Non-pigmented ciliary epithelial cell (primary cell): ENCODE data around the gene ZSCAN21.

Experiments used
- DNase-seq: peaks from one replicate; pipeline ENCODE4 v3.0.0-alpha.2; 2010; ENCODE audit warnings: low read depth

The ZSCAN21 gene

DNA sequence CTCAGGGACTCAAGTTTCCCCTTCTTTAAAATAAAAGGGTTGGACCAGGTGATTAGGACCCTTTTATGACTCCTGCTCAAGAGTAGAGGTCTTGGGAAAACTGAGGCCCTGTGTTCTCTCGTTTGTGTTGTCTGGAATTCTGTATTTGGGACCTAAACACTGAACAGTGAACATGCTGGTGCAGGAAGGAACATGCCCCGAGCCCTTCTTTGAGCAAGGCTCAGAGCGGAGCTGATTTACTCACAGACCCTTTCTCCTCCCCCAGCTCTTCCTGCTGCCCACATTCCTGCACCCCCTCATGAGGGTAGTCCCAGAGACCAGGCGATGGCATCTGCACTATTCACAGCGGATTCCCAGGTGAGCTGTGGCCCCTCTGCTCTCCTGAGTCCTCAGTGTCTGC lies 20.0 kb upstream of the ZSCAN21 start:
- DNase-seq = no peak

DNA sequence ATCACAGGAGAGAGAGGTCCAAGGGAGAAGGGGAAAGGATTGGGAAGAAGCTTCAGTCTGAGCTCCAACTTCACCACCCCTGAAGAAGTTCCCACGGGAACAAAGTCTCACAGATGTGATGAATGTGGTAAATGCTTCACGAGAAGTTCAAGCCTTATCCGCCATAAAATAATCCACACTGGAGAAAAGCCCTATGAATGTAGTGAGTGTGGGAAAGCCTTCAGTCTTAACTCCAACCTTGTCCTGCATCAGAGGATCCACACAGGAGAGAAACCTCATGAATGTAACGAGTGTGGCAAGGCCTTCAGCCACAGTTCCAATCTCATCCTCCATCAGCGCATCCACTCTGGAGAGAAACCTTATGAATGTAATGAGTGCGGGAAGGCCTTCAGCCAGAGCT lies 16.0 kb upstream of the ZSCAN21 start:
- no peak for DNase-seq

DNA sequence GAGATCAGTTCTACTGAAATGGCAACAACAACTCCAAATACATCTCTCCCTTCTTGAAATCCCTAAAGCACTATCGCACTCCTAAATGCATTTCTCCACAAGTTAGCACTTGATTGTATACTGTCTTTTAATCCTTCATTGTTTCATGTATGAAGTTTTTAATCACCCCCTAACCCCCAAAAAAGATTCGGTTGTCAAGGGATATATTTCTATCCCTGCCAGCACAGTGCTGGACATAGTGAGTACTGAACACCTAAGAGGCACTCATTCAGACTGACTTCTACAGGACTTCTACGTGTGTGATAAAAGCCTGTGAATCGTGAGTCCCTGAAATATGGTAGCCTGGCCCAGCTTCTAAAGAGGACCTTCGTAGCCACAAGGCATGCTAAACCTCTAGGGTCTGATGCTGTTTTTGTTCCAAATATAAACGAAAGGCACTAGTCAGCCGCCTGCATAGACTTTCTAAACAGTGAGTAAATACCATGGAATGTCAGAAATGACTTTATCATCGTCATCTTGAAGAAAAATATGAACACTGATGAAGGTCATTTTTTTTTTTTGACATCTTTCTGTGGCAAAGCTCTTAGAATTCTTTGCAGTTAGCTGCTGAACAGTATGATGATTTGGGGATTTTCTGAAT lies 14.6 kb upstream of the ZSCAN21 start:
- peak; percentile 79 for DNase-seq

DNA sequence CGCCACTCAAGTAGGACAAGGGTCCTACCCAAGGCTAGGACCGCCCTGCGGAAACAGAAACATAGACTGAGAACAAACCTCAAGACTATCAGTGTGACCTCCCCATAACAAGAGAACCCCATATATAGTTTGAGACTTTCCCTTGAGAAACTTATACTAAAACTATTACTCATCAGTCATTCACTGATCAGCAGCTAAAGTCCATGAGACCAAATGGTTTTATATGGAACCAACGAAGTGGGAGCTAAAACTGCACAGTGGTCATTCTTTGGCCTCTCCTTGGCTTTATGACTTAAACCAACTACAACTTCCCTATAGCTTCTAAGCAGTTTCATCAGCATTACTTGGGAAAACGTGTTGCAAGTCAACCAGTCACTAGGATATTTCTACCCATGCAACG lies 13.7 kb upstream of the ZSCAN21 start:
- DNase-seq = no peak

DNA sequence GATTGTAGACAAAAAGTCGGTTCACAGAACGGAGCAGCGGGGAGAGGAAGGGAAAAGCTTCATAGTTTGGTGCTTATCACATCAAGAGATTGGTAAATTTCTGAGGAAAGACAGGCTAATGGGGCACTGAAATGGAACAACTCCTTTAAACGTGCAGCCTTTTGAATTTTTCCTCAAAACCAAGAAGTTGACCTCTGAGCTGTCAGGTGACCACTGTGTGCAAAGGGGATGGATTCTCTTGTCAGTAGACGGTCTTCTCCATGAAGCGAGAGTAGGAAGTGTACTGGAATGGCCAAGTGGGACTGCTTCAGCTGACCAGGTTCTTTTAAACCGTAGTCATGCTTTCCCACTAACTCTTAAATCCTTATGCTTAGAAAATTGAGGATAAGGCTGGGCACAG lies 11.2 kb upstream of the ZSCAN21 start:
- no peak for DNase-seq

DNA sequence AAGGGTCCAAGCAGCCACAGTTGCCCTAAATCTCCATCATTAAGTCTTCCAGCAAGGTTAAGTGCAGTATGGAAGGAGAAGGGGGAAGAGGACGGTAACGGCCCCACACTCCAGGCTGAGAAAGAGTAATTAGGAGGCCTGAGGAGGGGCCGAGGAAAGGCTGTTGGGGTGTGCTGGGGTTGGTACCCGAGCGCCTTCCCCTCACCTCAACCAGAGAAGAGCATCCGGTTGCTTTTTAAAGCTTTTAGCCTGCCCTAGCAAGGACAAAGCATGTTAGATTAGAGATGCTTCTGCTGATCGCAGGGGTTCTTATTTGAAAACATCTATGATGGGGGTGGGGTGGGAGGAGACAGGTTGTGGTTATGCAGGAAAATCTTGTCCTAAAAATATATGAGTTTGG lies 9.0 kb upstream of the ZSCAN21 start:
- DNase-seq = no peak

DNA sequence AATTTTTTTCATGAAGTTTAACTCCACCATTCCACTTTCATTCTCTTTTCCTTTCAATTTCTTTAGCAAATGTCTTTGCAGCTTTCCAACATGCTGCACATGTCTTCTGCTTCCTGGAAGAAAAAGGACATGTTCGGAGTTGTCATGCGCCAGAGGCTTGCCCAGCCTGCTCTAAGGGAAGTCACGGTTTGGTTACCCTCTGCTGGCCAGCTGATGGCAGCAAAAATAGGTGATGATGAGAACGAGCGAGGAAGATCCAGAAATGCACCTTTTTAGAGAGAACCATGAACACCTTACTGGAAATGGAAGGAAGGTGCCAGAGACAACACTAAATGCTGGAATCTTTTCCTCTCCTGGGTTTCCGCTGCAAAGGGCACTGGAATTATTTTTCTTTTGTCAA lies 4.9 kb upstream of the ZSCAN21 start:
- DNase-seq = no peak

DNA sequence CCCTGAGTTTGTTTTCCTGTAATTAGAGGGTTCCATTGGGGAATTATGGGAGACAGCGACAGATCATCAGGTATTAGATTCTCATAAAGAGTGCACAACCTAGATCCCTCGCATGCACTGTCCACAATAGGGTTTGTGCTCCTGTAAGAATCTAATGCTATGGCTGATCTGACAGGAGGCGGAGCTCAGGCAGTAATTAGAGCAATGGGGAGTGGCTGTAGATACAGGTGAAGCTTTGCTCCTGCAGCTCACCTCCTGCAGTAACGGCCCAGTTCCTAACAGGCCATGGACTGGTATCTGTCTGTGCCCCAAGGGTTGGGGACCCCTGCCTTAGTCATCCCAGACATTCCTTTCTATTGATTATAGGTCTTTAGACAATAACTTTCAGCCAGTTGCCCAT lies 894 bp upstream of the ZSCAN21 start:
- no peak for DNase-seq

DNA sequence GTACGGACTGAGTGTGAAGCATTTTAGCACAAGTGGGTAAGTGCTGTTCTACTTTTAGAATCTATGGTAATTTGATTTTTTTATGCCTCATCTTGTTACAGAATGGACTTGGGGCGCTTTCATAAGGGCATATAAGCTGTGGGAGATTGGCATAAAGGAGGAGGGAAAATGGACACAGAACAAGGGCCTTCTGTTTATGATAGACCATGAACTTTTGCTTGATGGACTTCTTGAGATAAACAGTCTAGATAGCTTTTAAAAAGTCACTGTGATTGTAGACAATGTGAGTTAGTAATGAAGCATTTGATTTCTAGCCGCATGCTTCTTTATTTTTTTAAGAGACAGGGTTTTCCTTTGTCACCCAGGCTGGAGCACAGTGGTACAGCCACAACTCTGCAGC lies 2.0 kb downstream of the ZSCAN21 start:
- DNase-seq = no peak

DNA sequence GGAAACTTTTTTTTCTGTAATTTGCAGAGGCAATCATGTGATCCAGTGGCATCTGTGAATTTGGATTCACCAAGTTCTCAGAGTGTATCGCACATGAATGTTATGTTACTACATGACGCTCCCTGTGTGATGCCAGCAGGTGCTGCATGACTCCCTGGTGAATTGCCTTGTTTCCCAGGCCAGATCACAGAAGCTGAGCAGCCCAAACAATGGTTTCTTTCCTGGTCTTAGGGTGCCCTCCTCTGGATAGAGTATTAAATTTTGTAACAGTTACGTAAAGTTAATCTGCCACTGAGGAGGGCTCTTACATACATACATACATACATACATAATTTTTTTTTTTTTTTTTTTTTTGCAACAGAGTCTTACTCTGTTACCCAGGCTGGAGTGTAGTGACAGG lies 3.6 kb downstream of the ZSCAN21 start:
- no peak for DNase-seq

DNA sequence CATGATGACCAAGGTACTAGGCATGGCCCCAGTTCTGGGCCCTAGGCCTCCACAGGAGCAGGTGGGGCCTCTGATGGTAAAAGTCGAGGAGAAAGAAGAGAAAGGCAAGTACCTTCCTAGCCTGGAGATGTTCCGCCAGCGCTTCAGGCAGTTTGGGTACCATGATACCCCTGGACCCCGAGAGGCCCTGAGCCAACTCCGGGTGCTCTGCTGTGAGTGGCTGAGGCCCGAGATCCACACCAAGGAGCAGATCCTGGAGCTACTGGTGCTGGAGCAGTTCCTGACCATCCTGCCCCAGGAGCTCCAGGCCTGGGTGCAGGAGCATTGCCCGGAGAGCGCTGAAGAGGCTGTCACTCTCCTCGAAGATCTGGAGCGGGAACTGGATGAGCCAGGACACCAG lies 7.4 kb downstream of the ZSCAN21 start:
- no peak for DNase-seq

DNA sequence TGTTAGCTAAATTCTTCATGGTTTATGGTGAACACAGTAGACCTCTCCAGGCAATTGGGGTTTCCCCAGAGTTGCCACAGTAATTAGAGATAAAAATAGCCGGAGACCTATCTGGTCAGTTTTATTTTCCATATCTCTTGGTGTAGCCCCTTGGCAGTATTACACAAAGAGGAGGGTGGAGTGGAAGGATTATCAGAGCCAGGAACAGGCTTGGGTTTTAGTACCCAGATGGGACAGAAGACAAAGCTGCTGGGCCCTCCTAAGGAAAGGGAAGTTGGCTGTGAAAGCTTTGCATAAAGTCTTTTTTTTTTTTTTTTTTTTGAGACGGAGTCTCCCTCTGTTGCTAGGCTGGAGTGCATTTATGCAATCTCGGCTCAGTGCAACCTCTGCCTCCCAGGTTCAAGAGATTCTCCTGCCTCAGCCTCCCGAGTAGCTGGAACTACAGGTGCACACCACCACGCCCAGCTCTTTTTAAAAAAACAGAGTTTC lies 9.7 kb downstream of the ZSCAN21 start:
- no peak for DNase-seq

DNA sequence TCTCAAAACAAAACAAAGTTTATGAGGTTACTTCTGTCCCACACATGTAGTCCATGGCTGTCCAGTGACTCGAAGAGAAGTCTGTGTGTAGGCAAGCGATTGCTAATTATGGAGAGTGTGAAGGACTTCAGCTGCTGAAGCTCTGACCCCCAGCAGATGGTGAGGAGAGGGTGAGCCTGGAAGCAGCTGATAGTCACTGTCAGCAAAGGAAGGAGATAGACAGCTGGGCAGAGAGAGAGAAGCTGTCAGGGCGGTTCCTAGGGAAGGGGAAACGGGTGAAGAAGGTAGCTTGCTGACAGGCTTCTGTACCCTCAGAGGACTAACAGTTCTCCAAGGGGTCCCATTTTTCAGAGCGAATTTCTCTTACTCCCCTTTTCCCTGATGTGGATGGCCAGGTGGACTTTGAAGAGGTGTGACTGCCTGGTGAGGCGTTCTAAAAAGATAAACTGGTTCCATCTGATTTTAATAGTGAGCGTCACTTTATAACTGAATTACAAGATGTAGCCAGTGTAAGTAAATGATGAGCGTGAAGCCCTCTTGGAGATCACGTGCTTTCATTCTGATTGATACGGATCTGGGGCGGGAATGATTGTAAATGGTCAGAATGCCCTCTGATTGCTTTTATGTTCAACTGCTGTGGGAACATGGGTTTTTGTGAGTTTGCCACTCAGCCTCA lies 12.1 kb downstream of the ZSCAN21 start:
- DNase-seq = no peak

DNA sequence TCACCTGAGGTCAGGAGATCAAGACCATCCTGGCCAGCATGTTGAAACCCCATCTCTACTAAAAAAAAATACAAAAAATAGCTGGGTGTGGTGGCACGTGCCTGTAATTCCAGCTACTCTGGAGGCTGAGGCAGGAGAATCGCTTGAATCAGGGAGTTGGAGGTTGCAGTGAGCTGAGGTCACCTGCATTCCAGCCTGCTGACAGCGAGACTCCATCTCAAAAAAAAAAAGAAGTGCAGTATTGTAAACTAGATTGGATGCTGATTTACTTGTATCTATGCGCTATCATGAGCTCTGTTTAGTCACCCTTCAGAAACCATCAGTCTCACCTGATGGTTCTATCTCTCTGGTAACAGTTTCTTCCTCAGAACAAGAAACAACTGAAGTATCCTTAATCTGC lies 13.8 kb downstream of the ZSCAN21 start:
- DNase-seq = no peak

DNA sequence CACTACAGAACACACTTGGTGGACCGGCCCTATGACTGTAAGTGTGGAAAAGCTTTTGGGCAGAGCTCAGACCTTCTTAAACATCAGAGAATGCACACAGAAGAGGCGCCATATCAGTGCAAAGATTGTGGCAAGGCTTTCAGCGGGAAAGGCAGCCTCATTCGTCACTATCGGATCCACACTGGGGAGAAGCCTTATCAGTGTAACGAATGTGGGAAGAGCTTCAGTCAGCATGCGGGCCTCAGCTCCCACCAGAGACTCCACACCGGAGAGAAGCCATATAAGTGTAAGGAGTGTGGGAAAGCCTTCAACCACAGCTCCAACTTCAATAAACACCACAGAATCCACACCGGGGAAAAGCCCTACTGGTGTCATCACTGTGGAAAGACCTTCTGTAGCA lies 14.6 kb downstream of the ZSCAN21 start:
- DNase-seq = no peak

DNA sequence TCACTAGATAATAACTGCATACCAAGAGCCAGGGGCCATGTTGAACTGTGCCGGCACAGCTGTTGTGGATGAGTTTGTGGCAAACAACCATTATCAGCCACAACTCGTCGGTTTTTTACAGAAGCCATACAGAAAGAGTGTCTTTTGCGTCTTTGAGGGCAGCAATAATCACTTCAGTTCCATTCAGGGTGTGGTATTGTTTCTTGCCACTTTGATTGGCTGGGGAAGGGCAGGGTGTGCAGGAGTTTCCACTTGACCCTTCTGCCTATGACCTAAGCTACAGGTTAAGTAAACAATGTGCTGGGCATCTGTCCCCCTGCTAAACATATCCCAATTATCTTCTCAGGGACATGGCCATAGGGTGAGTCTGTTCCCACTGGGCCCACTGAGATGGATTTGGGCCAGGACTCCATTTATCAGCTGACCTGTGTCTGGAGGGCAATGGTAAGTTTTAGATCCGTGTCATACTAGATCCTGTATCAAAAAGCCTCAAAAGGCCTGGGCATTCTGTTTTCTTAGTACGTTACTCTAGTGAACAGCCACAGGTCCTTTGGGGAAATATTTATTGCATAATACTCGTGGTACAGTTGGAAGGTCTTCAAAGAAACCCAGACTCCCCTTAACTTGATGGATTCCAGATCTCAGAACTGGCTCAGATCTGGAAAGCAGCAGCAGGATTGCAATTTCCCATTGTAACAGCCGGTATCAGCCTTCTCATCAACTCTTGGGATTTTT lies 16.0 kb downstream of the ZSCAN21 start:
- no peak for DNase-seq

DNA sequence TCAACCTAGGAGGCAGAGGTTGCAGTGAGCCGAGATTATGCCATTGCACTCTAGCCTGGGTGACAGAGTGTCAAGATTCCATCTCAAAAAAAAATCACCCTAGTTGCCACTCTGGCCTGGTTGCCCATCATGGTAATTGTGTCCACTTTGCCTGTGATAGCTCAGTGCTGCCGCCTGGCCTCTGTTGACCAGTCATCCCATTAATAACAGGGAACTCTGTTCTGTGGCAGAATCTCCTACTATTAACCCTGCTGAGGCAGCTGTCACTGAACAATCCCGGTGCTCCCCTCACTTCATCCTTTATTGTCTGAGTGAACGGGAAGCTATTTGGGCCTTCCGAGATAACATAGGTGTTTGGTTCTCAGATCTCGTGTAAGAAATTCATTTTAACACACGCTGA lies 17.4 kb downstream of the ZSCAN21 start:
- no peak for DNase-seq

DNA sequence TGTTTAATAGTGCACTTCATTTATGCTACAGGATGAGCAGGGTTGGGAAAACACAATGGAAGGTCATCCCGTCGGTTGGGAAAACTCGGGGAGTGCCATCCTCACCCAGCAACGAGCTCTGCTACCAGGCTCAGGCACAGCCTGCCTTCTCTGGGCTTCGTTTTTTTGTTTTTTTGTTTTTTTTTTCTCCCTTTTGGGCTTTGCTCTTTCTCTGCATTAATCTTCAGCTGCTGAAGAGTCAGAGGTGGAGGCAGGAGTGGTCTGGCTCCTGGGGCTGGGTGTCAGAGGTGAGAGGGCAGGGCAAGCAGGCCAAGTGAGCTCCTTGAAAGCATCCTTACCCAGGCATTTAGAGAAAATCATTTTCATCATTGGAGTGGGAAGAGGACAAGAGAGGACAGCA lies 20.4 kb downstream of the ZSCAN21 start:
- no peak for DNase-seq

DNA sequence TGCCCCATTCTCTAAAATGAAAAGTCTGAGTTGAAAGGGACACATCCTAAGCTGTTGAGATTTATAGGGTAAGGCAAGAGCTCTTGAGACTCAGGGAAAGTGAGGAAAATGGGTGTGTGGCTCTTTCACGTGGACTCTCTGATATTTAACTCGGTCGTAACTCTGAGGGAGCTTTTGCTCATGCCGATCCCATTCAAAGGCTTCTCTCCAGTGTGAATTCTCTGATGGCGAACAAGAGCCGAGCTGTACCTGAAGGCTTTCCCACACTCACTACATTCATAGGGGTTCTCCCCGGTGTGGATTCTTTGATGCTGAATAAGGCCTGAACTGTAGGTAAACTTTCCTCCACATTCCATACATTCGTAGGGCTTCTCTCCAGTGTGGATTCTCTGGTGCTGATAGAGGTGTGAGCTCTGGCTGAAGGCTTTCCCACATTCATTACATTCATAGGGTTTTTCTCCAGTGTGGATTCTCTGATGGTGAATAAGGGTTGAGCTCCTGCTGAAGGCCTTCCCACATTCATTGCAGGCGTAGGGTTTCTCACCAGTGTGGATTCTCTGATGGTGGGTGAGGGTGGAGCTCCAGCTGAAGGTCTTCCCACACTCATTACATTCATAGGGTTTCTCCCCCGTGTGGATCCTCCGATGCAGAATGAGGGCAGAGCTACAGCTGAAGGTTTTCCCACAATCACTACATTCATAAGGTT lies 21.6 kb downstream of the ZSCAN21 start:
- DNase-seq = no peak

DNA sequence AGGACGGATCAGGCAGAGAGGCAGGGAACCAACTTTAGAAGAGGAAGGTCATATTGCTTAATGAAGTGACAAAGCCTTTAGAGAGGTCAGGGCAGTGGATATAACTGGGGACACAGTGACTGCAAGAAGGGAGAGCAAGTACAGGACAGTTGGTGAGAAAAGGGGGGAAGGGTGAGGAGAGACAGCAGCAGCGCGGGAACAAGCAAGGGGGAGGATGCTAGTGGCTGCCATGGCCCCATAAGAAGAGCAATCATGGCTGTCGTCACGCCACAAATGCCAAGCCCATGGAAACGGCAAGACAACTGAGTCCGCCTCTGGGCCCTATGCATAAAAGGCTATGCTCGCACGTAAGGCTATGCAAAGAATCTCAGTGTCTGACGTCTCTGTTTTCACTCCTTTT lies 22.9 kb downstream of the ZSCAN21 start:
- no peak for DNase-seq

DNA sequence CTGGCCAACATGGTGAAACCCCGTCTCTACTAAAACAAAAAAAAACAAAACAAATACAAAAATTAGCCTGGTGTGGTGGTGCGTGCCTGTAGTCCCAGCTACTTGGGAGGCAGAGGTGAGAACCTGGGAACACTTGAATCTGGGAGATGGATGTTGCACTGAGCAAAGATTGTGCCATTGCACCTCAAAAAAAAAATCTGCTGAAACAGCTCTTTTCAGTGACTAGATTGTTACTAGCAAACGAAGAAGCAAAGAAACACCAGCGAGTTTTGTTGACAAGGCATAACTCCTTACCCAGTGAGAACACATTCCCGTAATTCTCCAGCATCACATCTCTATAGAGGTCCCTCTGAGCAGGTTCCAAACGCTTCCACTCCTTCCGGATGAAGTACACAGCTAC lies 25.3 kb downstream of the ZSCAN21 start:
- DNase-seq = no peak

DNA sequence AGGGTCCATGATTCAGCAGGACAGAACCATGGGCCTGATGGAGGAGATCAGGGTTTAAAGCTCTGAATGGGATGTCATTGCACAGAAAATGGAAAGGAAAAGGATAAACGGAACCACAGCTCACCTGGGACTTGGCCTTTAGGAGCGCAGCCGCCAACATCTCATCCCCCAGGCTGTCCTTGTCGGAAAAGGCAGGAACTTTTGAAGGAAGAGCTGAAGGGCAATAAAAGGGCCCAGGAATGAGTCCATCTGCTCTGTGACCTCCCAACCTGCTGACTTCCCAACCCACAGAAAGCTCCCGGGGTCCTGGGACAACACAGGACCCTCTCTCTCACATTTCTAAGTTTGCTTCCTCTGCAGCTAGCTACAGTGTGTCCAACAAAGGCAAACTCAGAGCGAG lies 25.8 kb downstream of the ZSCAN21 start:
- DNase-seq = no peak

DNA sequence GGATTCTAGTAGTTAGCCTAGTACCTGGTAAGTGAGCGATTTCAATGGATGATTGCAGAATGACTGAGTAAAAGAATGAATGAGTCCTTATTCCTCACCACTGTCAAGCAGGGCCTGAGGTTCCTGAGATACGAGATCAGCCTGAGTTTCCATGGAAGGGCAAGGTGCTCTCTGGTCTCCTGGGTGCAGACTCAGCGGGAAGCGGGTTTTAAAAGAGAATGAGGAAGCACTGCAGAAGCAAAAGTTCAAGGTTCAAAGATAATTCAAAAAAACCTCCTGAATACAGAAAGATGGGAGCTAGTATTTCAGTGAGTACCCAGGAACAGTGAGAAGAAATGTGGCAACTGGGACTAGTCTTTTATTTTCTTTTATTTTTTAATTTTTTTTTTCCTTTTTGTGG lies 27.6 kb downstream of the ZSCAN21 start:
- no peak for DNase-seq
